Epithelial cell of esophagus (primary cell): Measurements from ENCODE around the gene KCNK3.
"Not testable (repeated sequence)": the region's sequence is repeated elsewhere in the genome, so short reads cannot be mapped to it uniquely, and the experiment has no call there.

Source experiments
- DNase-seq: peaks from one replicate; pipeline ENCODE4 v3.0.0; 2010; ENCODE audit warnings: low read depth
- H3K4me3 ChIP-seq: 2 replicates; pipeline ENCODE4 v1.5.1; 2011; ENCODE audit warnings: mild to moderate bottlenecking, low read length, control low read depth
- TF ChIP-seq, protein P1 (sequence below): IDR thresholded peaks from 2 replicates; pipeline ENCODE4 v1.5.1; 2011; ENCODE audit warnings: low read depth, mild to moderate bottlenecking, low read length, control low read depth, inconsistent platforms; ENCODE audit not compliant: insufficient read depth; ENCODE audit errors: missing control alignments

The KCNK3 gene

DNA sequence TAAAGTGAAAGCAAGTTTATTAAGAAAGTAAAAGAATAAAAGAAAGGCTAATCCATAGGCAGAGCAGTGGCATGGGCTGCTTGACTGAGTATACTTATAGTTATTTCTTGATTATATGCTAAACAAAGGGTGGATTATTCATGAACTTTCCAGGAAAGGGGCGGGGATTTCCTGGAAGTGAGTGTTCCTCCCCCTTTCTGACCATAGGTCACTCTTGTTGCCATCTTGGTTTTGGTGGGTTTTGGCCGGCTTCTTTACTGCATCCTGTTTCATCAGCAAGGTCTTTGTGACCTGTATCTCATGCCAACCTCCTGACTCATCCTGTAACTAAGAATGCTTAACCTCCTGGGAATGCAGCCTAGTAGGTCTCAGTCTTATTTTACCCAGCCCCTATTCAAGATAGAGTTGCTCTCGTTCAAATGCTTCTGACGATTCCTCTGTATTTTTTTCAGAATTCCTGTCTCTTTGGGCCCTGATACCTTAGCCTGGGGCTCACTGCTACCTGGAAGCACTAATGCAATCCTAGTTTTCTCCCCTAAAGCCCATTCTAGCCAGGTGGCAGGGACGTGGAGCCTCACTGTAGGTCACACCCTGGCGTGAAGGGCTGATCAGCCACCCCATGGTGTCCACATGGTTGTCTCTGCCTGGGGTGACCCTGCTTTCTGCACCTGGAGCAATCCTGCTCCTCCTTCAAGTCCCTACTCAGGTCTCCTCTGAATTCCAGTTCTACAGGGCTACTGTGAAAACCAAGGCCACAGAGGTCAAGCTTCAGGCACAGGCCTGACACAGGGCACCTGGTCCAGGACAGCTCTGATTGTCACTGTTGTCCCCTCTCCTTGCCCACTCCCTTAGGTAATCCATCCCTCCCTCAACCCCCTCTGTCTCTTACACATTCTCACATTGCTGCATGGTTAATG, 65.6 kb downstream of the KCNK3 start:
- TF ChIP-seq, protein P1, sequence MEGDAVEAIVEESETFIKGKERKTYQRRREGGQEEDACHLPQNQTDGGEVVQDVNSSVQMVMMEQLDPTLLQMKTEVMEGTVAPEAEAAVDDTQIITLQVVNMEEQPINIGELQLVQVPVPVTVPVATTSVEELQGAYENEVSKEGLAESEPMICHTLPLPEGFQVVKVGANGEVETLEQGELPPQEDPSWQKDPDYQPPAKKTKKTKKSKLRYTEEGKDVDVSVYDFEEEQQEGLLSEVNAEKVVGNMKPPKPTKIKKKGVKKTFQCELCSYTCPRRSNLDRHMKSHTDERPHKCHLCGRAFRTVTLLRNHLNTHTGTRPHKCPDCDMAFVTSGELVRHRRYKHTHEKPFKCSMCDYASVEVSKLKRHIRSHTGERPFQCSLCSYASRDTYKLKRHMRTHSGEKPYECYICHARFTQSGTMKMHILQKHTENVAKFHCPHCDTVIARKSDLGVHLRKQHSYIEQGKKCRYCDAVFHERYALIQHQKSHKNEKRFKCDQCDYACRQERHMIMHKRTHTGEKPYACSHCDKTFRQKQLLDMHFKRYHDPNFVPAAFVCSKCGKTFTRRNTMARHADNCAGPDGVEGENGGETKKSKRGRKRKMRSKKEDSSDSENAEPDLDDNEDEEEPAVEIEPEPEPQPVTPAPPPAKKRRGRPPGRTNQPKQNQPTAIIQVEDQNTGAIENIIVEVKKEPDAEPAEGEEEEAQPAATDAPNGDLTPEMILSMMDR: no peak
- H3K4me3 ChIP-seq: no peak overlapping the region
- peak; percentile 96 for DNase-seq

- no peak for DNase-seq
- TF ChIP-seq, protein P1: no peak
- H3K4me3 ChIP-seq: no peak overlapping the region
Measured at GRCh38 chr2:26758790-26759321, 66.3 kb downstream of the KCNK3 start.

DNA sequence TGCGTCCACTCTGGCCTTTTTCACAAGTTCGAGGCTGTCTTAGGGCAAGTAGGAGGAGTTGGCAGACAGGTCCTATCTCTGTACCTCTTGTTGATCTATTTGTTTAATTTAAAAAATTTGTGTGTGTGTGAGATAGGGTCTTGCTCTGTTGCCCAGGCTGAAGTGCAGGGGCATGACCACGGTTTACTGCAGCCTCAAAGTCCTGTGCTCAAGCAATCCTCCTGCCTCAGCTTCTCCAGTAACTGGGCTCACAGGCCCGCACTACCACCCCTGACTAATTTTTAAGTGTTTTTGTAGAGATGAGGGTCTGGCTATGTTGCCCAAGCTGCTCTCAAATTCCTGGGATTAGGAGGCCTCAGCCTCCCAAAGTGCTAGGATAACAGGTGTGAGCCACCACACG, 67.3 kb downstream of the KCNK3 start:
- DNase-seq: no peak
- TF ChIP-seq, protein P1: no peak
- no peak overlapping the region for H3K4me3 ChIP-seq

GRCh38 chr2:26760991-26761390, 68.5 kb downstream of the KCNK3 start:
- not testable (repeated sequence) for DNase-seq, H3K4me3 ChIP-seq

DNA sequence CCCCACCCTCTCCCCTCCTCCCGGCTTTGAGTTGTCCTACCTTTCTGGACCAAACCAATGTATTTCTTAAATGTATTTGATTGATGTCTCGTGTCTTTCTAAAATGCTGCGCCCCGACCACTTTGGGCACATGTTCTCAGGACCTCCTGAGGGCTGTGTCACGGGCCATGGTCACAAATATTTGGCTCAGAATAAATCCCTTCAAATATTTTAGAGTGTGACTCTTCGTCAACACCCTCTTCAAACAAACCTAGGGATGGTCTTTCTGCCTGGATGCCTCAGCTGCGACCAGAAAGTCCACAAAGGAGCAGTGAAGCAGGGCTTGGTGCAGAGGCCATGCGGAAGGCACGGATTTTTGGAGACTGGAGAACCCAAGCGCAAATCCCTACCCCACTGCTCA, 70.5 kb downstream of the KCNK3 start:
- no peak for DNase-seq
- TF ChIP-seq, protein P1: no peak
- H3K4me3 ChIP-seq: no peak overlapping the region

- H3K4me3 ChIP-seq: peak within 1 kb of the TSS; percentile 95
- peak; percentile 78 for DNase-seq
- TF ChIP-seq, protein P1: no peak
Measured at GRCh38 chr2:26764078-26764887, 71.8 kb downstream of the KCNK3 start, which contains the start of gene SLC35F6. TSS of gene SLC35F6 (plus strand) at chr2:26764284. CDS start at chr2:26764350, 66 bp downstream.

- TF ChIP-seq, protein P1: no peak
- DNase-seq: no peak
- peak overlapping the region; percentile 95 for H3K4me3 ChIP-seq
Measured at GRCh38 chr2:26764906-26765305, 72.4 kb downstream of the KCNK3 start.
